Kasumi-1 (cell line): ENCODE results near the gene THAP12.

ENCODE experiments used
- DNase-seq, 2 experiments: peaks; one replicate each; lab custom pipeline; 2025; lab: John Stamatoyannopoulos, UW

Gene THAP12

GRCh38 chr11:76307396-76307795, 73.5 kb downstream of the THAP12 start:
- DNase-seq, result no peak

GRCh38 chr11:76303399-76303798, 77.5 kb downstream of the THAP12 start:
- no peak for DNase-seq

GRCh38 chr11:76302996-76303395, 77.9 kb downstream of the THAP12 start:
- no peak for DNase-seq
